Measurements from ENCODE around the gene PDCD1.

The PDCD1 gene

GRCh38 chr2:241903121-241904010, 44.7 kb upstream of the PDCD1 start:
- Histone ChIP-seq H3K4me3 (peak overlapping the region; percentile 50), H3K9me3 (0 out of 2 replicates have a peak, but pooled peaks cover 6% of the 10 kb centered on the region), H3K27me3 (no peaks in the 10 kb centered on the region), H3K4me1 (peaks cover 81% of the 10 kb centered on the region), H3K36me3 (peaks cover 67% of the 10 kb centered on the region), H3K27ac (peak overlapping the region; percentile 85), H4K20me1 (peaks cover 98% of the 10 kb centered on the region), H3K4me2 (peak overlapping the region; percentile 99), H3K9ac (peak overlapping the region; percentile 73)
- TF ChIP-seq Cebpa-rat (IDR thresholded peaks at IDR 0.05) = no peak

GRCh38 chr2:241902357-241902991, 43.8 kb upstream of the PDCD1 start:
- Histone ChIP-seq H3K4me3 (peak overlapping the region; percentile 50), H3K9me3 (no peaks in the 10 kb centered on the region), H3K27ac (peak overlapping the region; percentile 85), H4K20me1 (peaks cover 98% of the 10 kb centered on the region), H3K9ac (peak overlapping the region; percentile 73), H3K4me2 (peak overlapping the region; percentile 99), H3K4me1 (peaks cover 90% of the 10 kb centered on the region), H3K27me3 (no peaks in the 10 kb centered on the region), H3K36me3 (peaks cover 66% of the 10 kb centered on the region)
- no peak for TF ChIP-seq Cebpa-rat (IDR thresholded peaks at IDR 0.05)

- Histone ChIP-seq H3K4me1 (peaks cover 98% of the 10 kb centered on the region), H3K27me3 (no peaks in the 10 kb centered on the region), H3K9me3 (no peaks in the 10 kb centered on the region), H3K9ac (peak overlapping the region; percentile 68), H3K27ac (peak overlapping the region; percentile 61), H3K4me3 (peak overlapping the region; percentile 14; the same call in 1 of the 2 replicates), H3K36me3 (peaks cover 65% of the 10 kb centered on the region), H3K4me2 (peak overlapping the region; percentile 82), H4K20me1 (peaks cover 98% of the 10 kb centered on the region)
- no peak for TF ChIP-seq Cebpa-rat (IDR thresholded peaks at IDR 0.05)
Observed at GRCh38 chr2:241901500-241902351, 43.0 kb upstream of the PDCD1 start.

GRCh38 chr2:241901018-241901380, 42.3 kb upstream of the PDCD1 start:
- H4K20me1 ChIP-seq = peaks cover 93% of the 10 kb centered on the region
- no peaks in the 10 kb centered on the region for H3K27me3 ChIP-seq
- H3K4me1 ChIP-seq = peaks cover 95% of the 10 kb centered on the region
- peak overlapping the region; percentile 68 for H3K9ac ChIP-seq
- H3K36me3 ChIP-seq = peaks cover 58% of the 10 kb centered on the region
- no peaks in the 10 kb centered on the region for H3K9me3 ChIP-seq
- H3K4me2 ChIP-seq = peak overlapping the region; percentile 82
- peak overlapping the region; percentile 61 for H3K27ac ChIP-seq
- H3K4me3 ChIP-seq = peak overlapping the region; percentile 14; the same call in 1 of the 2 replicates
- TF ChIP-seq Cebpa-rat (IDR thresholded peaks at IDR 0.05) = no peak

GRCh38 chr2:241900251-241901017, 41.7 kb upstream of the PDCD1 start:
- H3K27ac ChIP-seq = peak overlapping the region; percentile 61
- peak overlapping the region; percentile 82 for H3K4me2 ChIP-seq
- H3K9ac ChIP-seq = peak overlapping the region; percentile 68
- peaks cover 93% of the 10 kb centered on the region for H4K20me1 ChIP-seq
- peaks cover 52% of the 10 kb centered on the region for H3K36me3 ChIP-seq
- H3K4me3 ChIP-seq = no peak overlapping the region
- H3K27me3 ChIP-seq = no peaks in the 10 kb centered on the region
- peaks cover 95% of the 10 kb centered on the region for H3K4me1 ChIP-seq
- H3K9me3 ChIP-seq = no peaks in the 10 kb centered on the region
- no peak for TF ChIP-seq Cebpa-rat (IDR thresholded peaks at IDR 0.05)

- H3K9me3 ChIP-seq = no peaks in the 10 kb centered on the region
- H3K36me3 ChIP-seq = peaks cover 60% of the 10 kb centered on the region
- peak overlapping the region; percentile 60 for H3K9ac ChIP-seq
- peak overlapping the region; percentile 82 for H3K4me2 ChIP-seq
- H3K27ac ChIP-seq = peak overlapping the region; percentile 55; the same call in 1 of the 2 replicates
- peaks cover 93% of the 10 kb centered on the region for H4K20me1 ChIP-seq
- no peaks in the 10 kb centered on the region for H3K27me3 ChIP-seq
- no peak overlapping the region for H3K4me3 ChIP-seq
- peaks cover 88% of the 10 kb centered on the region for H3K4me1 ChIP-seq
- TF ChIP-seq Cebpa-rat (IDR thresholded peaks at IDR 0.05) = no peak
Observed at GRCh38 chr2:241898463-241899270, 40.0 kb upstream of the PDCD1 start.

- no peak for TF ChIP-seq Cebpa-rat (IDR thresholded peaks at IDR 0.05)
- peaks cover 93% of the 10 kb centered on the region for H4K20me1 ChIP-seq
- H3K9ac ChIP-seq = no peak overlapping the region
- no peak overlapping the region for H3K4me3 ChIP-seq
- peak overlapping the region; percentile 82; the same call in 1 of the 2 replicates for H3K4me2 ChIP-seq
- H3K4me1 ChIP-seq = peaks cover 77% of the 10 kb centered on the region
- H3K27ac ChIP-seq = no peak overlapping the region
- H3K36me3 ChIP-seq = peaks cover 70% of the 10 kb centered on the region
- no peaks in the 10 kb centered on the region for H3K27me3 ChIP-seq
- no peaks in the 10 kb centered on the region for H3K9me3 ChIP-seq
Observed at GRCh38 chr2:241897231-241897916, 38.7 kb upstream of the PDCD1 start.

GRCh38 chr2:241896746-241897201, 38.1 kb upstream of the PDCD1 start:
- Histone ChIP-seq H3K9me3 (no peaks in the 10 kb centered on the region), H3K27me3 (no peaks in the 10 kb centered on the region), H3K4me1 (peaks cover 77% of the 10 kb centered on the region), H3K4me3 (no peak overlapping the region), H3K36me3 (peaks cover 74% of the 10 kb centered on the region), H3K4me2 (no peak overlapping the region), H3K27ac (no peak overlapping the region), H4K20me1 (peaks cover 95% of the 10 kb centered on the region), H3K9ac (no peak overlapping the region)
- no peak for TF ChIP-seq Cebpa-rat (IDR thresholded peaks at IDR 0.05)
